Endothelial cell of umbilical vein (primary cell): ENCODE results near the gene AMPH.

ENCODE experiments used
- EZH2 ChIP-seq: IDR thresholded peaks from 2 replicates; pipeline ENCODE4 v1.6.1; 2012; ENCODE audit warnings: borderline replicate concordance, low read depth, mild to moderate bottlenecking, moderate library complexity, low read length, inconsistent platforms; ENCODE audit not compliant: severe bottlenecking
- FOS ChIP-seq: IDR thresholded peaks from 2 replicates; pipeline ENCODE4 v1.6.1; 2011; ENCODE audit warnings: mild to moderate bottlenecking, low read length, moderate library complexity, borderline replicate concordance; ENCODE audit not compliant: insufficient read depth
- GATA2 ChIP-seq: IDR thresholded peaks from 2 replicates; pipeline ENCODE4 v1.7.0; 2011; ENCODE audit warnings: low read depth, mild to moderate bottlenecking, moderate library complexity, mixed read lengths, low read length; ENCODE audit not compliant: insufficient read length, insufficient read depth
- JUN ChIP-seq: IDR thresholded peaks from 2 replicates; pipeline ENCODE4 v1.6.1; 2011; ENCODE audit warnings: borderline replicate concordance, low read depth; ENCODE audit not compliant: insufficient read length, insufficient read depth
- MAX ChIP-seq: IDR thresholded peaks from 2 replicates; pipeline ENCODE4 v1.6.1; 2011; ENCODE audit not compliant: insufficient read depth, insufficient read length
- MYC ChIP-seq: IDR thresholded peaks from one replicate; pipeline ENCODE4 v1.6.1; 2011; ENCODE audit warnings: mild to moderate bottlenecking, low read depth, low read length
- POLR2A ChIP-seq: IDR thresholded peaks from 2 replicates; pipeline ENCODE4 v1.6.1; 2012; ENCODE audit warnings: low read depth, mild to moderate bottlenecking, control low read depth, low read length
- POLR2AphosphoS5 ChIP-seq: IDR thresholded peaks from 2 replicates; pipeline ENCODE4 v1.6.1; 2012; ENCODE audit warnings: low read depth, mild to moderate bottlenecking, control low read depth, low read length, moderate library complexity; ENCODE audit not compliant: insufficient read depth
- TF ChIP-seq, protein P1 (sequence below), 2 donors: IDR thresholded peaks; 1 replicate in 1 of 2; 2 replicates in 1 of 2; pipeline ENCODE4 v1.5.1; 2011; ENCODE audit warnings: low read length in 2 of 2, mild to moderate bottlenecking in 2 of 2, moderate library complexity in 2 of 2, control low read depth in 1 of 2, inconsistent platforms in 1 of 2, low read depth in 1 of 2; ENCODE audit not compliant: insufficient read depth in 1 of 2; ENCODE audit errors: extremely low read depth in 1 of 2

DNA sequence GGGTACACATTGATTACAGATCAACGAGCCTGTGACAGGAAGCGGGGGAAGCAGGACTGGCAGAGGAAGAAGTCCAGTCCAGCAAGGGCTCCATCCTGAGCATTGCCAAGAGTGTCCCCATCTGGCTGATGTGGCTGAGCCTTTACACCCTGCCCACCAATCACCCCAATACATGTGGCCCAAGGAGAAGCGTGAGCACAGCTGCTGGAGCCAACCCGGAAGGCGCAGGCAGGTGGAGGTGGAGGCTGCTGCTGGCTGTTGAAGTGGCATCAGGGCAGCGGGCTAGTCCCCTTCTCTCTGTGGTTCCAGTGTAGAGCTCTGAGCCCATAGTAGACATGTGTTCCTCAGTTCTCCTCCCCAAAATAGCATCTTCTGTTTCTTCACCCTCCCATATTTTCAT, 6.8 kb upstream of the AMPH start:
- TF ChIP-seq, protein P1, sequence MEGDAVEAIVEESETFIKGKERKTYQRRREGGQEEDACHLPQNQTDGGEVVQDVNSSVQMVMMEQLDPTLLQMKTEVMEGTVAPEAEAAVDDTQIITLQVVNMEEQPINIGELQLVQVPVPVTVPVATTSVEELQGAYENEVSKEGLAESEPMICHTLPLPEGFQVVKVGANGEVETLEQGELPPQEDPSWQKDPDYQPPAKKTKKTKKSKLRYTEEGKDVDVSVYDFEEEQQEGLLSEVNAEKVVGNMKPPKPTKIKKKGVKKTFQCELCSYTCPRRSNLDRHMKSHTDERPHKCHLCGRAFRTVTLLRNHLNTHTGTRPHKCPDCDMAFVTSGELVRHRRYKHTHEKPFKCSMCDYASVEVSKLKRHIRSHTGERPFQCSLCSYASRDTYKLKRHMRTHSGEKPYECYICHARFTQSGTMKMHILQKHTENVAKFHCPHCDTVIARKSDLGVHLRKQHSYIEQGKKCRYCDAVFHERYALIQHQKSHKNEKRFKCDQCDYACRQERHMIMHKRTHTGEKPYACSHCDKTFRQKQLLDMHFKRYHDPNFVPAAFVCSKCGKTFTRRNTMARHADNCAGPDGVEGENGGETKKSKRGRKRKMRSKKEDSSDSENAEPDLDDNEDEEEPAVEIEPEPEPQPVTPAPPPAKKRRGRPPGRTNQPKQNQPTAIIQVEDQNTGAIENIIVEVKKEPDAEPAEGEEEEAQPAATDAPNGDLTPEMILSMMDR (IDR thresholded peaks at IDR 0.05; ENCODE audit: extremely low read depth in 1 of 2, insufficient read depth in 1 of 2, low read depth in 1 of 2, low read length in 2 of 2), result no peak
- no peak for TF ChIP-seq POLR2AphosphoS5
- no peak for TF ChIP-seq POLR2A
- TF ChIP-seq JUN, result no peak
- no peak for TF ChIP-seq MYC
- no peak for TF ChIP-seq EZH2
- TF ChIP-seq GATA2, result no peak
- TF ChIP-seq FOS, result no peak
- no peak for TF ChIP-seq MAX
